ENCODE data around the gene ZNRF1.

The ZNRF1 gene

DNA sequence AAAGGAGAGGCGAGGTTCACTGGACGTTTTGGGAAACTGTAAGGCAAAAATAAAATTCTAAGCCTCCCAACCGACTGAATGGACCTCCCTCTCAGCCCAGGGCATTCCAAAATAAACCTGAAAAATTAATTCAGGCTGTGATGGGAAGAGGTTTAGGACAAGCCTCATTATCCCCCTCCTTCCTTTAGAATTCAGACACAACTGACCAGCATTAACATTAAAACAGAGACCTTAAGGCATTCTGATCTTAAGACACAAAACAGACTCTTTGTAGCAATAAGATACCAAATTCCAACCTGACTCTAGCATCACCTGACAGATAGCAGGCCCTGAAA, 118.1 kb downstream of the ZNRF1 start:
- no peaks in the 10 kb centered on the region for H3K27me3 ChIP-seq (replicated peaks in 2 of 5; ENCODE audit: control insufficient read depth in 4 of 5, insufficient read depth in 5 of 5, low read length in 4 of 5)
- WGBS (ENCODE audit: insufficient coverage), result 71% methylated on average over 2 of the region's 3 CpGs
- H3K9me3 ChIP-seq (ENCODE audit: control extremely low read depth in 1 of 5, control insufficient read depth in 4 of 5, insufficient read depth in 2 of 5, low read depth in 1 of 5, low read length in 4 of 5), result peaks cover 0 to 10% (median 4%) of the 10 kb centered on the region in 5 experiments
- H3K27ac ChIP-seq (ENCODE audit: insufficient read depth in 1 of 2, low read depth in 1 of 2, low read length in 2 of 2, poor library complexity in 1 of 2, severe bottlenecking in 2 of 2), result no peak overlapping the region
- DNase-seq, result no peak
- H3K4me3 ChIP-seq (ENCODE audit: control insufficient read depth in 1 of 7, extremely low read depth in 1 of 7, insufficient read depth in 4 of 7, low read depth in 2 of 7, low read length in 6 of 7), result peak overlapping the region in 3 of 7 experiments; percentile 36 to 71 (median 63)
- POLR2A ChIA-PET, result no interaction called here
- H3K36me3 ChIP-seq (ENCODE audit: control insufficient read depth in 4 of 4, insufficient read depth in 4 of 4, low read length in 3 of 4), result peaks cover 0 to 3% (median 0%) of the 10 kb centered on the region in 4 experiments
- H3K4me1 ChIP-seq (ENCODE audit: control extremely low read depth in 1 of 4, control insufficient read depth in 4 of 4, insufficient read depth in 4 of 4, low read length in 3 of 4), result peaks cover 0 to 36% (median 27%) of the 10 kb centered on the region in 4 experiments
- CTCF ChIA-PET, result interaction anchor here (0.8 to 1.7 kb wide), 2 partner anchors 28 to 73 kb away, joined by 3 to 5 read pairs; no protein-coding TSS in a partner anchor

DNA sequence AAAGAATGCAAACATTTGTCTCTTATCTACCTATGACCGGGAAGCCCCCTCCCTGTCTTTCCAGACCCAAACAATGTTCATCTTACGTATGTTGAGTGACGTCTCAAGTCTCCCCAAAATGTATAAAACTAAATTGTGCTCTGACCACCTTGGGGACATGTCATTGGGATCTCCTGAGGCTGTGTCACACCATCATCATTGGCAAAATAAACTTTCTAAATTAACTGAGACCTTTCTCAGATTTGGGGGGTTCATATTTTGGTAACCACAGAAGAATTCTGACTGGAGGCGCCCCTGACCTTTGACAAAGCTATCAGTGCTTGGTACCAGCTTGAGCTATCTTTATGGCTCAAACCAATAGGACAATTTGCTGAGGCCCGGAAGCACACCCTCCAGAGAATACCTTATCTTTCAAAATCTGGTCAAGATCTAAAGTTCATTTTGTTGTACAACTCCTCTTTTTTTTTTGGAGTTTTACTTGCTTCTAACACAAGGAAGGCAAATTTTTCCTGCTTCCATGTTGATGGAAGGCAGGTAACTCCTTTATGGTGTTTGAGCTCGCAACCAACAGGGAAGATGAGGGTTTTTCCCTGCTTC, 120.2 kb downstream of the ZNRF1 start:
- no peak overlapping the region for H3K27ac ChIP-seq (ENCODE audit: insufficient read depth in 1 of 2, low read depth in 1 of 2, low read length in 2 of 2, poor library complexity in 1 of 2, severe bottlenecking in 2 of 2)
- peaks cover 0 to 3% (median 0%) of the 10 kb centered on the region in 4 experiments for H3K36me3 ChIP-seq (ENCODE audit: control insufficient read depth in 4 of 4, insufficient read depth in 4 of 4, low read length in 3 of 4)
- ChIA-PET POLR2A (no interaction called here), CTCF (interaction anchor here (0.7 to 1.0 kb wide), 2 partner anchors 19 to 257 kb away, joined by 3 read pairs; no protein-coding TSS in a partner anchor)
- H3K4me3 ChIP-seq (ENCODE audit: control insufficient read depth in 1 of 7, extremely low read depth in 1 of 7, insufficient read depth in 4 of 7, low read depth in 2 of 7, low read length in 6 of 7), result no peak overlapping the region
- peaks cover 0 to 14% (median 10%) of the 10 kb centered on the region in 4 experiments for H3K4me1 ChIP-seq (ENCODE audit: control extremely low read depth in 1 of 4, control insufficient read depth in 4 of 4, insufficient read depth in 4 of 4, low read length in 3 of 4)
- DNase-seq, result no peak
- 89% methylated on average over 4 of the region's 6 CpGs for WGBS (ENCODE audit: insufficient coverage)
- no peaks in the 10 kb centered on the region for H3K27me3 ChIP-seq (replicated peaks in 2 of 5; ENCODE audit: control insufficient read depth in 4 of 5, insufficient read depth in 5 of 5, low read length in 4 of 5)
- H3K9me3 ChIP-seq (ENCODE audit: control extremely low read depth in 1 of 5, control insufficient read depth in 4 of 5, insufficient read depth in 2 of 5, low read depth in 1 of 5, low read length in 4 of 5), result peaks cover 0 to 14% (median 9%) of the 10 kb centered on the region in 5 experiments

DNA sequence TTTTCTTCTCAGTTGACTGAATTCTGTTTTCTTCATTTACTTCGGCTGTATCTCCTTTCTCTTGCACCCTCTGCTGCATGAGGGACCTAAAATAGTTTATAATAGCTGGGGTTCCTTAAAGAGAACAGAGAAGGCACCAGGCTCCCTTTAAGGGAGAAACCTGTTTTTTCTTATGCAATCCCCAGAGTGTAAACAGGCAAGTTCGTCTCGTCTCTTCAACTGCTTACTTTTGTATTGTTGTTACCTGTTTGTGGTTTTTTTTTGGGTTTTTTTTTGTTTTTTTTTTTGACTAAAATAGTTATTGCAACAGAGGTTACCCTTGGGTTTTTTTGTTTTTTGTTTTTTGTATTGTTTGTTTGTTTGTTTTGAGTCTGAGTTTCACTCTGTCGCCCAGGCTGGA, 121.4 kb downstream of the ZNRF1 start:
- ChIA-PET CTCF (interaction anchor here (0.7 to 1.1 kb wide), 3 partner anchors 11 to 88 kb away, joined by 3 read pairs; no protein-coding TSS in a partner anchor), POLR2A (no interaction called here)
- Histone ChIP-seq H3K4me1 (ENCODE audit: control extremely low read depth in 1 of 4, control insufficient read depth in 4 of 4, insufficient read depth in 4 of 4, low read length in 3 of 4) (peaks cover 0 to 12% (median 9%) of the 10 kb centered on the region in 4 experiments), H3K4me3 (ENCODE audit: control insufficient read depth in 1 of 7, extremely low read depth in 1 of 7, insufficient read depth in 4 of 7, low read depth in 2 of 7, low read length in 6 of 7) (no peak overlapping the region), H3K27ac (ENCODE audit: insufficient read depth in 1 of 2, low read depth in 1 of 2, low read length in 2 of 2, poor library complexity in 1 of 2, severe bottlenecking in 2 of 2) (no peak overlapping the region), H3K9me3 (ENCODE audit: control extremely low read depth in 1 of 5, control insufficient read depth in 4 of 5, insufficient read depth in 2 of 5, low read depth in 1 of 5, low read length in 4 of 5) (peaks cover 0 to 14% (median 9%) of the 10 kb centered on the region in 5 experiments), H3K27me3 (replicated peaks in 2 of 5; ENCODE audit: control insufficient read depth in 4 of 5, insufficient read depth in 5 of 5, low read length in 4 of 5) (no peaks in the 10 kb centered on the region), H3K36me3 (ENCODE audit: control insufficient read depth in 4 of 4, insufficient read depth in 4 of 4, low read length in 3 of 4) (no peaks in the 10 kb centered on the region)
- WGBS (ENCODE audit: insufficient coverage), result 100% methylated on average over 3 of the region's 4 CpGs
- DNase-seq, result no peak

DNA sequence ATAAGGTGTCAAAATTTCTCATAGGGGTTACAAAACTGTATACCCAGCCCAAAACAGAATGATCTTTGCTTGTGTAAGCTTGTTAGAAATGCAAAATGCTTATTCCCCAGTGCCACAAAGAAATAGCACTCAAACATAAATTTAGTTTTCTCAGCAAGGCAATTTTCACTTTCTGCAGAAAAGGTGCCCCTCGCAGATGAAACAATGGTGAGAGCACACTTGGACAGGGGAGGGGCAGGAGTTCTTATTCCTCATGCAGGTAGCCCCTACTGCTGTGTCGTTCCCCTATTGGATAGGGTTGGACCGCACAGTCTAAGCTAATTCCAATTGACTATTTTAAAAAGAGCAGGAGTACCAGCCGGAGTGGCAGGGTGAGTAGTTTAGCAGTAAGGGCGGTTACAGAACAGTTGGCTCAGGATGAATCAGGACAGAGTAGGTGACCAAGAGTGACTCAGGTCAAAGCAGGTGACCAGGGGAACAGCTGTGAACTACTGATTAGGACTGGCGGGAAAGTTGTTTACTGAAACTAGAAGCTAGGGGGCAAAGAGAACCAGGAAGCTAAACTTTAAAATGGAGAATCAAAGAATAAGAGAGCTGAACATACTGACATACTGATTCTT, 123.2 kb downstream of the ZNRF1 start:
- ChIA-PET POLR2A (interaction anchor here (0.6 kb wide), 1 partner anchor 336 kb away, joined by 3 read pairs; no protein-coding TSS in a partner anchor), CTCF (interaction anchor here (0.9 to 5.1 kb wide), 2 partner anchors 10 to 13 kb away, joined by 3 to 28 read pairs; no protein-coding TSS in a partner anchor)
- Histone ChIP-seq H3K36me3 (ENCODE audit: control insufficient read depth in 4 of 4, insufficient read depth in 4 of 4, low read length in 3 of 4) (no peaks in the 10 kb centered on the region), H3K4me3 (ENCODE audit: control insufficient read depth in 1 of 7, extremely low read depth in 1 of 7, insufficient read depth in 4 of 7, low read depth in 2 of 7, low read length in 6 of 7) (no peak overlapping the region), H3K27me3 (replicated peaks in 2 of 5; ENCODE audit: control insufficient read depth in 4 of 5, insufficient read depth in 5 of 5, low read length in 4 of 5) (no peaks in the 10 kb centered on the region), H3K27ac (ENCODE audit: insufficient read depth in 1 of 2, low read depth in 1 of 2, low read length in 2 of 2, poor library complexity in 1 of 2, severe bottlenecking in 2 of 2) (no peak overlapping the region), H3K9me3 (ENCODE audit: control extremely low read depth in 1 of 5, control insufficient read depth in 4 of 5, insufficient read depth in 2 of 5, low read depth in 1 of 5, low read length in 4 of 5) (peaks cover 0 to 17% (median 9%) of the 10 kb centered on the region in 5 experiments), H3K4me1 (ENCODE audit: control extremely low read depth in 1 of 4, control insufficient read depth in 4 of 4, insufficient read depth in 4 of 4, low read length in 3 of 4) (no peaks in the 10 kb centered on the region)
- DNase-seq, result peak in 1 of 3 donors; percentile 37
- 93% methylated on average over 4 of the region's 6 CpGs for WGBS (ENCODE audit: insufficient coverage)

DNA sequence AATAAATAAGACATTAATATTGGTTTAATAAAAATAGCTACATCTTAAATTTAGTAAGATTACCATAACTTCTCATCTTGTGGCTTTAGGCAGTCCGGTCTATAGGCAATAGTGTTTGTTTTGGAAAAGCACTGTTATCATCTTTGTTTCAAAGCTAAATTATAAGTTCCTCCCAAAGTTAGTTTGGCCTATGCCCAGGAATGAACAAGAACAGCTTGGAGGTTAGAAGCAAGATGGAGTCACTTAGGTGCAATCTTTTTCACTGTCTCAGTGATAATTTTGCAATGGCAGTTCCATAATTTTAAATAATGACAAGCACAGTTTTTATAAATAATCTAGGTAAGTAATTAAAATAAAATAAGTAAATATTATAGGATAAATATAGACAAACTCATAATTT, 123.8 kb downstream of the ZNRF1 start:
- Histone ChIP-seq H3K27ac (ENCODE audit: insufficient read depth in 1 of 2, low read depth in 1 of 2, low read length in 2 of 2, poor library complexity in 1 of 2, severe bottlenecking in 2 of 2) (no peak overlapping the region), H3K4me1 (ENCODE audit: control extremely low read depth in 1 of 4, control insufficient read depth in 4 of 4, insufficient read depth in 4 of 4, low read length in 3 of 4) (no peaks in the 10 kb centered on the region), H3K36me3 (ENCODE audit: control insufficient read depth in 4 of 4, insufficient read depth in 4 of 4, low read length in 3 of 4) (no peaks in the 10 kb centered on the region), H3K9me3 (ENCODE audit: control extremely low read depth in 1 of 5, control insufficient read depth in 4 of 5, insufficient read depth in 2 of 5, low read depth in 1 of 5, low read length in 4 of 5) (peaks cover 0 to 22% (median 9%) of the 10 kb centered on the region in 5 experiments), H3K27me3 (replicated peaks in 2 of 5; ENCODE audit: control insufficient read depth in 4 of 5, insufficient read depth in 5 of 5, low read length in 4 of 5) (no peaks in the 10 kb centered on the region), H3K4me3 (ENCODE audit: control insufficient read depth in 1 of 7, extremely low read depth in 1 of 7, insufficient read depth in 4 of 7, low read depth in 2 of 7, low read length in 6 of 7) (no peak overlapping the region)
- ChIA-PET POLR2A (no interaction called here), CTCF (interaction anchor here (5.1 kb wide), 1 partner anchor 11 kb away, joined by 28 read pairs; no protein-coding TSS in a partner anchor)
- WGBS (ENCODE audit: insufficient coverage), result no CpG with 5 or more reads among the region's 1 CpG
- DNase-seq, result no peak

DNA sequence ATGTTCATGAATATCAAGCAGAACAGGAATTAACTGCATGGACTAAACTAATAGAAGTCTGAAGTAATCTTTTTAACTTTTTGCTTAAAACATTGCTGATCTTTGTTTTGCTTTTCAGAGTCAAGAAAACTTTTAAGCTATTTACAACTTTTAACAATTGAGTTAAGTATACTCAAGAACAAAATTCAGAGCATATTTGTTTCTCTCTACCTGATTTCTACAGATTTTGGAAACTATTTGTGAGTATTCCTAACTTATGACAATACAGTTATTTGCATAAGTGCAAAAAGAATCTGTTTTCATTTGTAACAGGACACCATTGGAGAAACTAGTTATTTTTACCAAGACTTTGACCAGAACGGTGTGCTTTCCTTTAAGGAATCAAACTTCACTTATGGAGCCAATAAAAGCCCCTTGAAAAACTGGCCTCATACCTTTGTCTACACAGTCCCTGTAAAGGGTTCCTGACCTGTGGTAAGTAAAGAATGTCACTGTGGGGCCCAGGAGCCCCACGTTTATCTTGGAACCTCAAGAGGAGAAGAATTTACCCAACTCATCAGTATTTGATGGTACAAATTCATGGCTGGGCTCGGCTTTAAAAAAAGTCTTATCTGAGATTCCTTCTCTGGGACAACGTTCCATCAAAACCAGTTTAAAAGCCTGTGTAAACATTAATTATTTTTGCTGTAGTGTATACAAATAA, 129.0 kb downstream of the ZNRF1 start:
- H3K27me3 ChIP-seq (replicated peaks in 2 of 5; ENCODE audit: control insufficient read depth in 4 of 5, insufficient read depth in 5 of 5, low read length in 4 of 5), result no peaks in the 10 kb centered on the region
- CTCF ChIA-PET, result interaction anchor here (1.0 to 1.9 kb wide), 2 partner anchors 15 to 19 kb away, joined by 4 read pairs; no protein-coding TSS in a partner anchor
- POLR2A ChIA-PET, result no interaction called here
- H3K36me3 ChIP-seq (ENCODE audit: control insufficient read depth in 4 of 4, insufficient read depth in 4 of 4, low read length in 3 of 4), result no peaks in the 10 kb centered on the region
- H3K9me3 ChIP-seq (ENCODE audit: control extremely low read depth in 1 of 5, control insufficient read depth in 4 of 5, insufficient read depth in 2 of 5, low read depth in 1 of 5, low read length in 4 of 5), result peaks cover 0 to 14% (median 0%) of the 10 kb centered on the region in 5 experiments
- H3K4me3 ChIP-seq (ENCODE audit: control insufficient read depth in 1 of 7, extremely low read depth in 1 of 7, insufficient read depth in 4 of 7, low read depth in 2 of 7, low read length in 6 of 7), result no peak overlapping the region
- DNase-seq, result no peak
- H3K4me1 ChIP-seq (ENCODE audit: control extremely low read depth in 1 of 4, control insufficient read depth in 4 of 4, insufficient read depth in 4 of 4, low read length in 3 of 4), result peaks cover 0 to 18% (median 12%) of the 10 kb centered on the region in 4 experiments
- 100% methylated on average over 2 of the region's 4 CpGs for WGBS (ENCODE audit: insufficient coverage)
- no peak overlapping the region for H3K27ac ChIP-seq (ENCODE audit: insufficient read depth in 1 of 2, low read depth in 1 of 2, low read length in 2 of 2, poor library complexity in 1 of 2, severe bottlenecking in 2 of 2)
